HEK293 (cell line): ENCODE results near the gene CSGALNACT2.

Experiments
- CTCF ChIA-PET: fragments of 350-600 bp; formaldehyde crosslinking; extraction: SDS; loops from one replicate; lab custom pipeline; 2021; ENCODE audit warnings: antibody characterized with exemption; lab: Yijun Ruan, JAX
- POLR2A ChIA-PET: fragments of 300-600 bp; formaldehyde crosslinking; extraction: SDS; loops from one replicate; lab custom pipeline; 2020; ENCODE audit warnings: antibody characterized with exemption, inconsistent platforms; lab: Yijun Ruan, JAX
- H3K27ac ChIP-seq: fragments of 200-500 bp; sonication (Bioruptor generic); 2 replicates; pipeline ENCODE4 v1.5.1; 2014; ENCODE audit warnings: low read depth, low read length, control low read depth, inconsistent platforms; ENCODE audit errors: extremely low read depth
- H3K36me3 ChIP-seq, 2 experiments: fragments of 200-500 bp in 1 of 2; sonication (Bioruptor generic) in 1 of 2; 1 replicate in 1 of 2; 2 replicates in 1 of 2; pipeline ENCODE4 v1.5.1; 2014 to 2017; ENCODE audit warnings: inconsistent platforms in 2 of 2, low read length in 2 of 2; ENCODE audit not compliant: control insufficient read depth in 2 of 2, insufficient read depth in 1 of 2
- H3K4me1 ChIP-seq: fragments of 200-500 bp; sonication (Bioruptor generic); 2 replicates; pipeline ENCODE4 v1.5.1; 2014; ENCODE audit warnings: mild to moderate bottlenecking, low read length, inconsistent platforms; ENCODE audit not compliant: control insufficient read depth, insufficient read depth
- H3K4me3 ChIP-seq: 2 replicates; pipeline ENCODE4 v1.5.1; 2011; ENCODE audit warnings: low read depth, mild to moderate bottlenecking, control low read depth, low read length, moderate library complexity
- H3K9me3 ChIP-seq: fragments of 200-500 bp; sonication (Bioruptor generic); 2 replicates; pipeline ENCODE4 v1.5.1; 2014; ENCODE audit warnings: low read depth, low read length, inconsistent platforms; ENCODE audit not compliant: control insufficient read depth, insufficient read depth
- GLI4 ChIP-seq: fragments of 450-650 bp; formaldehyde crosslinking; IDR thresholded peaks from 2 replicates; pipeline ENCODE4 v1.5.1; 2016; ENCODE audit warnings: missing biosample characterization, missing genetic modification characterization
- KLF17 ChIP-seq: fragments of 450-650 bp; formaldehyde crosslinking; IDR thresholded peaks from 2 replicates; pipeline ENCODE4 v1.5.1; 2016; ENCODE audit warnings: missing biosample characterization, missing genetic modification characterization
- PRDM10 ChIP-seq: fragments of 450-650 bp; formaldehyde crosslinking; IDR thresholded peaks from 2 replicates; pipeline ENCODE4 v1.5.1; 2016; ENCODE audit warnings: missing biosample characterization, missing genetic modification characterization
- SETDB1 ChIP-seq: IDR thresholded peaks from one replicate; pipeline ENCODE4 v1.6.1; 2017; ENCODE audit warnings: mild to moderate bottlenecking, low read length, moderate library complexity, mixed read lengths; ENCODE audit not compliant: insufficient read length
- ZFP37 ChIP-seq: fragments of 450-650 bp; formaldehyde crosslinking; IDR thresholded peaks from 2 replicates; pipeline ENCODE4 v1.5.1; 2016; ENCODE audit warnings: missing biosample characterization, missing genetic modification characterization
- ZNF202 ChIP-seq: fragments of 450-650 bp; formaldehyde crosslinking; IDR thresholded peaks from 2 replicates; pipeline ENCODE4 v1.5.1; 2016; ENCODE audit warnings: missing biosample characterization, missing genetic modification characterization, borderline replicate concordance
- ZNF280C ChIP-seq: fragments of 450-650 bp; formaldehyde crosslinking; IDR thresholded peaks from 2 replicates; pipeline ENCODE4 v1.5.1; 2016; ENCODE audit warnings: missing biosample characterization, missing genetic modification characterization
- ZNF48 ChIP-seq: fragments of 450-650 bp; formaldehyde crosslinking; IDR thresholded peaks from 2 replicates; pipeline ENCODE4 v1.5.1; 2016; ENCODE audit warnings: missing biosample characterization, missing genetic modification characterization
- ZNF544 ChIP-seq: fragments of 450-650 bp; formaldehyde crosslinking; IDR thresholded peaks from 2 replicates; pipeline ENCODE4 v1.5.0; 2017; ENCODE audit warnings: missing biosample characterization, missing genetic modification characterization
- ZNF600 ChIP-seq: fragments of 450-650 bp; formaldehyde crosslinking; IDR thresholded peaks from 2 replicates; pipeline ENCODE4 v1.5.1; 2016; ENCODE audit warnings: missing biosample characterization, missing genetic modification characterization
- ZNF610 ChIP-seq: fragments of 450-650 bp; formaldehyde crosslinking; IDR thresholded peaks from 2 replicates; pipeline ENCODE4 v1.5.1; 2016; ENCODE audit warnings: missing biosample characterization, missing genetic modification characterization, borderline replicate concordance
- ZNF677 ChIP-seq: fragments of 450-650 bp; IDR thresholded peaks from 2 replicates; pipeline ENCODE4 v1.5.0; 2018; ENCODE audit warnings: missing biosample characterization, mild to moderate bottlenecking, missing genetic modification characterization, moderate library complexity
- TF ChIP-seq, protein P1 (sequence below): fragments of 450-650 bp; formaldehyde crosslinking; IDR thresholded peaks from 2 replicates; pipeline ENCODE4 v1.5.1; 2016; ENCODE audit warnings: missing biosample characterization, missing genetic modification characterization
- TF ChIP-seq, protein P2 (sequence below): fragments of 450-650 bp; formaldehyde crosslinking; conservative IDR thresholded peaks from 2 replicates; pipeline ENCODE4 v1.5.1; 2016; ENCODE audit warnings: low read depth, missing biosample characterization, missing genetic modification characterization
- TF ChIP-seq, protein P3 (sequence below): fragments of 450-650 bp; formaldehyde crosslinking; conservative IDR thresholded peaks from 2 replicates; pipeline ENCODE4 v1.5.1; 2016; ENCODE audit warnings: low read depth, missing biosample characterization, missing genetic modification characterization

Gene CSGALNACT2

GRCh38 chr10:43117031-43117776, 21.0 kb upstream of the CSGALNACT2 start:
- TF ChIP-seq ZNF610 (tag by site-specific recombination) (no peak), ZNF600 (tag by site-specific recombination) (no peak), ZNF202 (tag by site-specific recombination) (no peak), GLI4 (tag by site-specific recombination) (no peak), ZNF48 (tag by site-specific recombination) (no peak), ZNF280C (tag by site-specific recombination) (no peak), PRDM10 (tag by site-specific recombination) (no peak), SETDB1 (no peak), KLF17 (no peak), ZFP37 (tag by site-specific recombination) (no peak), ZNF677 (tag by site-specific recombination) (no peak), ZNF544 (tag by site-specific recombination) (no peak)
- TF ChIP-seq, protein P1, sequence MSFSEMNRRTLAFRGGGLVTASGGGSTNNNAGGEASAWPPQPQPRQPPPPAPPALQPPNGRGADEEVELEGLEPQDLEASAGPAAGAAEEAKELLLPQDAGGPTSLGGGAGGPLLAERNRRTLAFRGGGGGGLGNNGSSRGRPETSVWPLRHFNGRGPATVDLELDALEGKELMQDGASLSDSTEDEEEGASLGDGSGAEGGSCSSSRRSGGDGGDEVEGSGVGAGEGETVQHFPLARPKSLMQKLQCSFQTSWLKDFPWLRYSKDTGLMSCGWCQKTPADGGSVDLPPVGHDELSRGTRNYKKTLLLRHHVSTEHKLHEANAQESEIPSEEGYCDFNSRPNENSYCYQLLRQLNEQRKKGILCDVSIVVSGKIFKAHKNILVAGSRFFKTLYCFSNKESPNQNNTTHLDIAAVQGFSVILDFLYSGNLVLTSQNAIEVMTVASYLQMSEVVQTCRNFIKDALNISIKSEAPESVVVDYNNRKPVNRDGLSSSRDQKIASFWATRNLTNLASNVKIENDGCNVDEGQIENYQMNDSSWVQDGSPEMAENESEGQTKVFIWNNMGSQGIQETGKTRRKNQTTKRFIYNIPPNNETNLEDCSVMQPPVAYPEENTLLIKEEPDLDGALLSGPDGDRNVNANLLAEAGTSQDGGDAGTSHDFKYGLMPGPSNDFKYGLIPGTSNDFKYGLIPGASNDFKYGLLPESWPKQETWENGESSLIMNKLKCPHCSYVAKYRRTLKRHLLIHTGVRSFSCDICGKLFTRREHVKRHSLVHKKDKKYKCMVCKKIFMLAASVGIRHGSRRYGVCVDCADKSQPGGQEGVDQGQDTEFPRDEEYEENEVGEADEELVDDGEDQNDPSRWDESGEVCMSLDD (tag by site-specific recombination) = no peak
- TF ChIP-seq, protein P2, sequence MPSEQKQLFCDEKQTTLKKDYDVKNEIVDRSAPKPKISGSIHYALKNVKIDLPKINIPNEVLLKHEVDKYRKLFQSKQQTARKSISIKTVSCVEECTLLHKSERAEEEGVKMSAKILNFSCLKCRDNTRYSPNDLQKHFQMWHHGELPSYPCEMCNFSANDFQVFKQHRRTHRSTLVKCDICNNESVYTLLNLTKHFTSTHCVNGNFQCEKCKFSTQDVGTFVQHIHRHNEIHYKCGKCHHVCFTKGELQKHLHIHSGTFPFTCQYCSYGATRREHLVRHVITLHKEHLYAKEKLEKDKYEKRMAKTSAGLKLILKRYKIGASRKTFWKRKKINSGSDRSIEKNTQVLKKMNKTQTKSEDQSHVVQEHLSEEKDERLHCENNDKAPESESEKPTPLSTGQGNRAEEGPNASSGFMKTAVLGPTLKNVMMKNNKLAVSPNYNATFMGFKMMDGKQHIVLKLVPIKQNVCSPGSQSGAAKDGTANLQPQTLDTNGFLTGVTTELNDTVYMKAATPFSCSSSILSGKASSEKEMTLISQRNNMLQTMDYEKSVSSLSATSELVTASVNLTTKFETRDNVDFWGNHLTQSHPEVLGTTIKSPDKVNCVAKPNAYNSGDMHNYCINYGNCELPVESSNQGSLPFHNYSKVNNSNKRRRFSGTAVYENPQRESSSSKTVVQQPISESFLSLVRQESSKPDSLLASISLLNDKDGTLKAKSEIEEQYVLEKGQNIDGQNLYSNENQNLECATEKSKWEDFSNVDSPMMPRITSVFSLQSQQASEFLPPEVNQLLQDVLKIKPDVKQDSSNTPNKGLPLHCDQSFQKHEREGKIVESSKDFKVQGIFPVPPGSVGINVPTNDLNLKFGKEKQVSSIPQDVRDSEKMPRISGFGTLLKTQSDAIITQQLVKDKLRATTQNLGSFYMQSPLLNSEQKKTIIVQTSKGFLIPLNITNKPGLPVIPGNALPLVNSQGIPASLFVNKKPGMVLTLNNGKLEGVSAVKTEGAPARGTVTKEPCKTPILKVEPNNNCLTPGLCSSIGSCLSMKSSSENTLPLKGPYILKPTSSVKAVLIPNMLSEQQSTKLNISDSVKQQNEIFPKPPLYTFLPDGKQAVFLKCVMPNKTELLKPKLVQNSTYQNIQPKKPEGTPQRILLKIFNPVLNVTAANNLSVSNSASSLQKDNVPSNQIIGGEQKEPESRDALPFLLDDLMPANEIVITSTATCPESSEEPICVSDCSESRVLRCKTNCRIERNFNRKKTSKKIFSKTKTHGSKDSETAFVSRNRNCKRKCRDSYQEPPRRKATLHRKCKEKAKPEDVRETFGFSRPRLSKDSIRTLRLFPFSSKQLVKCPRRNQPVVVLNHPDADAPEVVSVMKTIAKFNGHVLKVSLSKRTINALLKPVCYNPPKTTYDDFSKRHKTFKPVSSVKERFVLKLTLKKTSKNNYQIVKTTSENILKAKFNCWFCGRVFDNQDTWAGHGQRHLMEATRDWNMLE (tag by site-specific recombination) = no peak
- TF ChIP-seq, protein P3, sequence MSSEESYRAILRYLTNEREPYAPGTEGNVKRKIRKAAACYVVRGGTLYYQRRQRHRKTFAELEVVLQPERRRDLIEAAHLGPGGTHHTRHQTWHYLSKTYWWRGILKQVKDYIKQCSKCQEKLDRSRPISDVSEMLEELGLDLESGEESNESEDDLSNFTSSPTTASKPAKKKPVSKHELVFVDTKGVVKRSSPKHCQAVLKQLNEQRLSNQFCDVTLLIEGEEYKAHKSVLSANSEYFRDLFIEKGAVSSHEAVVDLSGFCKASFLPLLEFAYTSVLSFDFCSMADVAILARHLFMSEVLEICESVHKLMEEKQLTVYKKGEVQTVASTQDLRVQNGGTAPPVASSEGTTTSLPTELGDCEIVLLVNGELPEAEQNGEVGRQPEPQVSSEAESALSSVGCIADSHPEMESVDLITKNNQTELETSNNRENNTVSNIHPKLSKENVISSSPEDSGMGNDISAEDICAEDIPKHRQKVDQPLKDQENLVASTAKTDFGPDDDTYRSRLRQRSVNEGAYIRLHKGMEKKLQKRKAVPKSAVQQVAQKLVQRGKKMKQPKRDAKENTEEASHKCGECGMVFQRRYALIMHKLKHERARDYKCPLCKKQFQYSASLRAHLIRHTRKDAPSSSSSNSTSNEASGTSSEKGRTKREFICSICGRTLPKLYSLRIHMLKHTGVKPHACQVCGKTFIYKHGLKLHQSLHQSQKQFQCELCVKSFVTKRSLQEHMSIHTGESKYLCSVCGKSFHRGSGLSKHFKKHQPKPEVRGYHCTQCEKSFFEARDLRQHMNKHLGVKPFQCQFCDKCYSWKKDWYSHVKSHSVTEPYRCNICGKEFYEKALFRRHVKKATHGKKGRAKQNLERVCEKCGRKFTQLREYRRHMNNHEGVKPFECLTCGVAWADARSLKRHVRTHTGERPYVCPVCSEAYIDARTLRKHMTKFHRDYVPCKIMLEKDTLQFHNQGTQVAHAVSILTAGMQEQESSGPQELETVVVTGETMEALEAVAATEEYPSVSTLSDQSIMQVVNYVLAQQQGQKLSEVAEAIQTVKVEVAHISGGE = no peak
- POLR2A ChIA-PET = no interaction called here
- CTCF ChIA-PET = no interaction called here

More at GRCh38 chr10:43117031-43117776, 21.0 kb upstream of the CSGALNACT2 start:
- Histone ChIP-seq H3K27ac (no peak overlapping the region), H3K4me1 (no peaks in the 10 kb centered on the region), H3K4me3 (no peak overlapping the region), H3K9me3 (no peaks in the 10 kb centered on the region), H3K36me3 (no peaks in the 10 kb centered on the region)
